Loucy (cell line): ENCODE measurements around the gene ARHGAP5.

Experiments
- EZH2phosphoT487 ChIP-seq: fragments of 200-600 bp; IDR thresholded peaks from 2 replicates; pipeline ENCODE4 v1.6.1; 2018; ENCODE audit warnings: antibody characterized with exemption, mild to moderate bottlenecking, moderate library complexity, borderline replicate concordance
- TF ChIP-seq, protein P1 (sequence below): fragments of 200-600 bp; sonication (generic); conservative IDR thresholded peaks from 2 replicates; pipeline ENCODE4 v1.5.1; 2014; ENCODE audit warnings: mild to moderate bottlenecking, antibody characterized with exemption, low read length

DNA sequence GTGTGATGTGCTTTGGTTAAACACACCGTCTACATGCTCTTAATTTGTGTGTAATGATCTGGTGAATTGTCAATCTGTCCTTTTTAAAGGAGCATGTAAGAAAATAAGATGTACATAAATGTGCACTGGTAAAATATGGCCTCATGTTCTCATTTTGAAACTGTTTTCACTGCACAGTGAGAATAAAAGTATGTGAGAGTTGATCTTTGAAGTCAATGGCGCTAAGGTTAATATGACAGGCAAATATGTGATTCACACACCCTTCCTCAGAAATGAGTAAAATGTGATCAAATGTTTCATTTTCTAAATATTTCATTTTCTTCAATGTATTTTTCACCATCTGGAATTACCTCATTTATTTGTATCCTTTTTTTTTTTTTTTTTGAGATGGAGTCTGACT lies 116.4 kb downstream of the ARHGAP5 start:
- TF ChIP-seq, protein P1, sequence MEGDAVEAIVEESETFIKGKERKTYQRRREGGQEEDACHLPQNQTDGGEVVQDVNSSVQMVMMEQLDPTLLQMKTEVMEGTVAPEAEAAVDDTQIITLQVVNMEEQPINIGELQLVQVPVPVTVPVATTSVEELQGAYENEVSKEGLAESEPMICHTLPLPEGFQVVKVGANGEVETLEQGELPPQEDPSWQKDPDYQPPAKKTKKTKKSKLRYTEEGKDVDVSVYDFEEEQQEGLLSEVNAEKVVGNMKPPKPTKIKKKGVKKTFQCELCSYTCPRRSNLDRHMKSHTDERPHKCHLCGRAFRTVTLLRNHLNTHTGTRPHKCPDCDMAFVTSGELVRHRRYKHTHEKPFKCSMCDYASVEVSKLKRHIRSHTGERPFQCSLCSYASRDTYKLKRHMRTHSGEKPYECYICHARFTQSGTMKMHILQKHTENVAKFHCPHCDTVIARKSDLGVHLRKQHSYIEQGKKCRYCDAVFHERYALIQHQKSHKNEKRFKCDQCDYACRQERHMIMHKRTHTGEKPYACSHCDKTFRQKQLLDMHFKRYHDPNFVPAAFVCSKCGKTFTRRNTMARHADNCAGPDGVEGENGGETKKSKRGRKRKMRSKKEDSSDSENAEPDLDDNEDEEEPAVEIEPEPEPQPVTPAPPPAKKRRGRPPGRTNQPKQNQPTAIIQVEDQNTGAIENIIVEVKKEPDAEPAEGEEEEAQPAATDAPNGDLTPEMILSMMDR, result no peak
- TF ChIP-seq EZH2phosphoT487, result no peak
